GM12878 (cell line): ENCODE results near the gene B3GNT7. TPM values are rescaled to one million over a fixed set of nuclear protein-coding genes. Genes with fewer than 3 reads are reported as not detected.
A peak's percentile ranks its signal among the peaks of the same experiment; 100 is the strongest.

Experiments used
- ATAC-seq: fragments of 200-7000 bp; cut with Tn5 transposase; 3 replicates; pipeline ENCODE4 v1.9.1; 2020; ENCODE audit warnings: mild to moderate bottlenecking, moderate library complexity
- BruUV-seq: library from RNA; stranded (reverse); fragments of 400-500 nt; replicated peaks from 2 replicates; lab custom pipeline; 2021; lab: Mats Ljungman, UMichigan
- CTCF ChIA-PET: fragments of 300-600 bp; sonication (Branson Sonifier 250); formaldehyde crosslinking; extraction: SDS; loops from one replicate; lab custom pipeline; 2021; ENCODE audit warnings: inconsistent platforms; lab: Yijun Ruan, JAX
- POLR2A ChIA-PET: fragments of 350-600 bp; formaldehyde crosslinking; extraction: SDS; loops from one replicate; lab custom pipeline; 2021; ENCODE audit warnings: inconsistent platforms; lab: Charles Lee
- RAD21 ChIA-PET: fragments of 300-600 bp; sonication (Branson Sonifier 250); formaldehyde crosslinking; loops from one replicate; lab custom pipeline; 2023; ENCODE audit warnings: antibody characterized with exemption; ENCODE audit not compliant: unreplicated experiment; lab: Charles Lee
- SMC1A ChIA-PET: fragments of 300-600 bp; sonication (Branson Sonifier 250); formaldehyde crosslinking; loops from one replicate; lab custom pipeline; 2023; ENCODE audit not compliant: unreplicated experiment, uncharacterized antibody; lab: Charles Lee
- DNase-seq: peaks from one replicate; pipeline ENCODE4 v3.0.0-alpha.2; 2011; ENCODE audit warnings: low read depth, low spot score
- FAIRE-seq: peaks from 3 replicates; lab custom pipeline; 2011; peaks lifted over from hg19 to GRCh38; lab: Jason Lieb, UNC
- H2AFZ ChIP-seq: 2 replicates; pipeline ENCODE4 v1.6.0; 2011; ENCODE audit warnings: low read depth, low read length, control low read depth; ENCODE audit not compliant: control insufficient read depth
- H3K27ac ChIP-seq: 2 replicates; pipeline ENCODE4 v1.5.1; 2011; ENCODE audit warnings: control low read depth; ENCODE audit not compliant: control insufficient read depth, insufficient read depth
- H3K27me3 ChIP-seq, 2 experiments: replicated peaks in 1 of 2; 2 replicates each; pipeline versions ENCODE4 v1.6.0 to v1.6.1; 2011; ENCODE audit warnings: low read length in 1 of 2; ENCODE audit not compliant: control insufficient read depth in 2 of 2, insufficient read depth in 2 of 2
- H3K36me3 ChIP-seq, 2 experiments: 2 replicates each; pipeline ENCODE4 v1.5.1; 2011; ENCODE audit warnings: low read length in 1 of 2; ENCODE audit not compliant: control insufficient read depth in 2 of 2, insufficient read depth in 2 of 2
- H3K4me1 ChIP-seq: 2 replicates; pipeline ENCODE4 v1.6.1; 2011; ENCODE audit warnings: mild to moderate bottlenecking, low read length, moderate library complexity, mixed read lengths; ENCODE audit not compliant: control insufficient read depth, insufficient read depth
- H3K4me2 ChIP-seq: 2 replicates; pipeline ENCODE4 v1.6.0; 2011; ENCODE audit warnings: control low read depth; ENCODE audit not compliant: control insufficient read depth, insufficient read depth
- H3K4me3 ChIP-seq: fragments of 200-600 bp; sonication (generic); 2 replicates; pipeline ENCODE4 v1.5.1; 2016
- H3K79me2 ChIP-seq: 2 replicates; pipeline ENCODE4 v1.6.0; 2011; ENCODE audit warnings: low read length; ENCODE audit not compliant: control insufficient read depth, insufficient read depth
- H3K9ac ChIP-seq: 2 replicates; pipeline ENCODE4 v1.8.0; 2011; ENCODE audit warnings: low read length, control low read depth, mixed read lengths; ENCODE audit not compliant: control insufficient read depth, insufficient read depth
- H3K9me3 ChIP-seq: replicated peaks from 3 replicates; pipeline ENCODE4 v1.5.1; 2011; ENCODE audit warnings: mild to moderate bottlenecking, low read length; ENCODE audit not compliant: control insufficient read depth, insufficient read depth
- H4K20me1 ChIP-seq: 2 replicates; pipeline ENCODE4 v1.6.0; 2011; ENCODE audit not compliant: control insufficient read depth, insufficient read depth
- E4F1 ChIP-seq: fragments of 450-650 bp; IDR thresholded peaks from 2 replicates; pipeline ENCODE4 v1.6.1; 2018; ENCODE audit warnings: borderline replicate concordance, mild to moderate bottlenecking; ENCODE audit not compliant: partially characterized antibody
- ELK1 ChIP-seq: IDR thresholded peaks from 2 replicates; pipeline ENCODE4 v1.6.1; 2012; ENCODE audit warnings: low read depth, low read length, improper control_type of control experiment
- HDAC6 ChIP-seq: fragments of 200-600 bp; sonication (generic); IDR thresholded peaks from one replicate; pipeline ENCODE4 v1.8.0; 2017; ENCODE audit warnings: antibody characterized with exemption; ENCODE audit not compliant: unreplicated experiment
- IKZF2 ChIP-seq, 2 experiments: fragments of 450-650 bp; IDR thresholded peaks; 2 replicates each; pipeline ENCODE4 v1.6.1; 2017; ENCODE audit warnings: mild to moderate bottlenecking in 2 of 2, moderate library complexity in 2 of 2
- KLF5 ChIP-seq: fragments of 450-650 bp; IDR thresholded peaks from 2 replicates; pipeline ENCODE4 v1.6.1; 2014; ENCODE audit warnings: mild to moderate bottlenecking; ENCODE audit not compliant: partially characterized antibody
- NFYB ChIP-seq: IDR thresholded peaks from 2 replicates; pipeline ENCODE4 v1.6.1; 2011; ENCODE audit warnings: low read depth, mild to moderate bottlenecking, low read length, improper control_type of control experiment, moderate library complexity; ENCODE audit not compliant: insufficient read depth
- POLR2AphosphoS2 ChIP-seq: IDR thresholded peaks from 2 replicates; pipeline ENCODE4 v1.6.1; 2011; ENCODE audit warnings: low read depth, mild to moderate bottlenecking, low read length, improper control_type of control experiment, moderate library complexity
- RBBP5 ChIP-seq: fragments of 200-600 bp; sonication (generic); conservative IDR thresholded peaks from 2 replicates; pipeline ENCODE4 v1.6.1; 2016
- SREBF2 ChIP-seq: IDR thresholded peaks from 2 replicates; pipeline ENCODE4 v1.6.1; 2012; ENCODE audit warnings: mild to moderate bottlenecking, low read length
- TCF7 ChIP-seq: IDR thresholded peaks from 2 replicates; pipeline ENCODE4 v1.6.1; 2014; ENCODE audit warnings: antibody characterized with exemption, borderline replicate concordance
- ZBTB11 ChIP-seq: fragments of 450-650 bp; formaldehyde crosslinking; IDR thresholded peaks from 2 replicates; pipeline ENCODE4 v1.5.0; 2022; ENCODE audit warnings: mild to moderate bottlenecking, missing genetic modification characterization
- WGBS: methylation state at CpG from one replicate; pipeline ENCODE4 v1.1.6; 2016; ENCODE audit warnings: low lambda C conversion rate; ENCODE audit not compliant: insufficient replicate concordance, insufficient coverage; ENCODE audit errors: missing lambda C conversion rate; 5-methylcytosine and 5-hydroxymethylcytosine counted together
- in situ Hi-C: fragments of 300-500 bp; cut with MboI; formaldehyde crosslinking; loops from 9 replicates; pipeline ENCODE4 v1.14.3; 2018; ENCODE audit warnings: mixed read lengths
- intact Hi-C: fragments of 100-400 bp; cut with micrococcal nuclease; formaldehyde crosslinking; loops from one replicate; pipeline ENCODE4 v1.14.2; 2022; ENCODE audit not compliant: unreplicated experiment
- polyA plus RNA-seq, 11 experiments: library from polyadenylated mRNA; depleted of rRNA in 4 of 11; unstranded in 6 of 11; stranded (reverse) in 5 of 11; fragments of >200 nt; fragmentation: Nextera tagmentation in 4 of 11; fragmentation: Illumina TruSeq in 1 of 11; extraction: Ambion mirVana in 4 of 11; extraction: Trizol in 1 of 11; gene quantifications; 1 replicate in 1 of 11; 2 replicates in 10 of 11; pipeline versions ENCODE4 v1.2.1 to v1.2.3, GENCODE V29; 2011 to 2016; ENCODE audit warnings: inconsistent platforms in 2 of 11, missing spikeins in 2 of 11, low read depth in 1 of 11
- total RNA-seq, 4 experiments: library from RNA; depleted of rRNA in 3 of 4; stranded (reverse); fragments of >200 nt in 3 of 4; fragmentation: Illumina TruSeq in 1 of 4; extraction: Trizol in 1 of 4; gene quantifications; 2 replicates each; pipeline versions ENCODE4 v1.2.1 to v1.2.3, GENCODE V29; 2013 to 2021

B3GNT7 gene
- total and polyA plus RNA-seq, 10 of the 15 experiments (the other 5 are each of a cell fraction or from before 2014, with no cell fraction given) = 0.91 to 12.6 (median 3.7) TPM

GRCh38 chr2:231390667-231391066, 4.8 kb upstream of the B3GNT7 start:
- 75% methylated on average over 8 of the region's 8 CpGs for WGBS
- no peak overlapping the region for H2AFZ ChIP-seq
- no peaks in the 10 kb centered on the region for H3K27me3 ChIP-seq
- H3K27ac ChIP-seq = 0 out of 2 replicates have a peak overlapping the region, but pooled peaks have one; percentile 18
- POLR2A ChIA-PET = no interaction called here
- no peak overlapping the region for H3K4me3 ChIP-seq
- ATAC-seq (no peak), DNase-seq (no peak), FAIRE-seq (no peak)
- H3K4me1 ChIP-seq = peaks cover 45% of the 10 kb centered on the region
- RAD21 ChIA-PET = no interaction called here
- CTCF ChIA-PET = interaction anchor here (0.8 to 1.5 kb wide), 2 partner anchors 92 to 163 kb away, joined by 3 to 7 read pairs; no protein-coding TSS in a partner anchor
- no peak for TF ChIP-seq NFYB
- no peak for TF ChIP-seq E4F1
- TF ChIP-seq TCF7 = no peak
- no peak for TF ChIP-seq ZBTB11 (CRISPR knock-in tag)
- TF ChIP-seq RBBP5 = no peak
- TF ChIP-seq IKZF2 (IDR thresholded peaks at IDR 0.05) = no peak
- no peak for TF ChIP-seq SREBF2
- TF ChIP-seq ELK1 = no peak
- no peak for TF ChIP-seq POLR2AphosphoS2
- TF ChIP-seq KLF5 = no peak
- no peak for TF ChIP-seq HDAC6
- intact Hi-C loops (loop anchor here (10.0 kb wide), 2 partner anchors 274 to 566 kb away; no protein-coding TSS in a partner anchor), in situ Hi-C loops (loop anchor here (5.0 kb wide), 2 partner anchors 88 to 163 kb away; no protein-coding TSS in a partner anchor)
- no peak overlapping the region for H3K9ac ChIP-seq
- no peaks in the 10 kb centered on the region for H3K36me3 ChIP-seq
- no TSS peak for BruUV-seq
- SMC1A ChIA-PET = interaction anchor here (1.0 kb wide), 1 partner anchor 10 kb away, joined by 3 read pairs; no protein-coding TSS in a partner anchor
- H3K79me2 ChIP-seq = peaks cover 33% of the 10 kb centered on the region
- H3K4me2 ChIP-seq = no peak overlapping the region
- no peaks in the 10 kb centered on the region for H3K9me3 ChIP-seq
- H4K20me1 ChIP-seq = no peaks in the 10 kb centered on the region
